PC-9 (cell line): Measurements from ENCODE around the gene MALRD1. TPM values are rescaled to one million over a fixed set of nuclear protein-coding genes. Genes with fewer than 3 reads are reported as not detected.

ENCODE experiments used
- BruUV-seq: library from RNA; stranded (reverse); fragments of 400-500 nt; replicated peaks from 2 replicates; lab custom pipeline; 2021; lab: Mats Ljungman, UMichigan
- CTCF ChIA-PET: fragments of 300-600 bp; sonication (Branson Sonifier 250); formaldehyde crosslinking; loops from one replicate; lab custom pipeline; 2022; ENCODE audit warnings: antibody characterized with exemption; lab: Charles Lee
- POLR2A ChIA-PET: fragments of 300-600 bp; sonication (Branson Sonifier 250); formaldehyde crosslinking; loops from one replicate; lab custom pipeline; 2022; ENCODE audit warnings: antibody characterized with exemption; ENCODE audit not compliant: unreplicated experiment; lab: Charles Lee
- DNase-seq, 2 experiments: peaks; one replicate each; pipeline versions ENCODE4 v3.0.0 to v3.0.0-alpha.2; 2015 to 2022; ENCODE audit warnings: mixed read lengths in 1 of 2
- H2AFZ ChIP-seq: fragments of 200-600 bp; sonication (generic); 2 replicates; pipeline ENCODE4 v1.8.1; 2017; ENCODE audit warnings: antibody characterized with exemption
- H3F3A ChIP-seq: fragments of 200-600 bp; sonication (generic); 2 replicates; pipeline ENCODE4 v1.8.1; 2017; ENCODE audit warnings: antibody characterized with exemption, mild to moderate bottlenecking, low read depth; ENCODE audit not compliant: insufficient read depth
- H3K27ac ChIP-seq: fragments of 200-600 bp; sonication (generic); 2 replicates; pipeline ENCODE4 v1.6.1; 2016; ENCODE audit warnings: mixed run types
- H3K27me3 ChIP-seq: fragments of 200-600 bp; sonication (generic); 2 replicates; pipeline ENCODE4 v1.6.1; 2016; ENCODE audit warnings: low read depth, mixed run types; ENCODE audit not compliant: insufficient read depth
- H3K36me3 ChIP-seq: fragments of 200-600 bp; sonication (generic); 2 replicates; pipeline ENCODE4 v1.6.1; 2016; ENCODE audit warnings: low read depth, mixed run types
- H3K4me1 ChIP-seq: fragments of 200-600 bp; sonication (generic); replicated peaks from 2 replicates; pipeline ENCODE4 v1.6.1; 2016; ENCODE audit warnings: mixed run types; ENCODE audit not compliant: insufficient read depth
- H3K4me2 ChIP-seq: fragments of 200-600 bp; sonication (generic); 2 replicates; pipeline ENCODE4 v1.6.1; 2017; ENCODE audit warnings: mixed run types
- H3K4me3 ChIP-seq: fragments of 200-600 bp; sonication (generic); 2 replicates; pipeline ENCODE4 v1.6.1; 2016; ENCODE audit warnings: mixed run types
- H3K79me2 ChIP-seq: fragments of 200-600 bp; sonication (generic); 2 replicates; pipeline ENCODE4 v1.6.1; 2017; ENCODE audit warnings: low read depth, mixed run types
- H3K9me2 ChIP-seq: fragments of 200-600 bp; sonication (generic); 2 replicates; pipeline ENCODE4 v1.8.1; 2017; ENCODE audit warnings: mild to moderate bottlenecking; ENCODE audit not compliant: insufficient read depth
- H3K9me3 ChIP-seq: fragments of 200-600 bp; sonication (generic); 2 replicates; pipeline ENCODE4 v1.8.1; 2016; ENCODE audit warnings: low read depth; ENCODE audit not compliant: insufficient read depth
- H4K20me1 ChIP-seq: fragments of 200-600 bp; sonication (generic); 2 replicates; pipeline ENCODE4 v1.8.1; 2017; ENCODE audit not compliant: insufficient read depth
- CTCF ChIP-seq: fragments of 200-600 bp; sonication (generic); conservative IDR thresholded peaks from 2 replicates; pipeline ENCODE4 v1.6.1; 2017; ENCODE audit warnings: mixed run types, antibody characterized with exemption, mild to moderate bottlenecking, moderate library complexity
- EZH2 ChIP-seq: fragments of 200-600 bp; sonication (generic); IDR thresholded peaks from 2 replicates; pipeline ENCODE4 v1.8.0; 2017; ENCODE audit warnings: antibody characterized with exemption, low read depth
- intact Hi-C: fragments of 100-400 bp; cut with micrococcal nuclease; formaldehyde crosslinking; loops from one replicate; pipeline ENCODE4 v1.10.0; 2022; ENCODE audit not compliant: unreplicated experiment
- total RNA-seq: library from RNA; stranded (reverse); gene quantifications from 2 replicates; pipeline ENCODE4 v1.2.3, GENCODE V29; 2021

Gene MALRD1
- total RNA-seq, 1 experiment from 2014 or later, result not detected

GRCh38 chr10:19563388-19564141 lies 515.0 kb downstream of the MALRD1 start:
- DNase-seq, result no peak
- H3F3A ChIP-seq, result no peaks in the 10 kb centered on the region
- no peak for TF ChIP-seq EZH2
- no peaks in the 10 kb centered on the region for H3K79me2 ChIP-seq
- H3K9me2 ChIP-seq, result no peaks in the 10 kb centered on the region
- CTCF ChIA-PET, result no interaction called here
- no peaks in the 10 kb centered on the region for H3K4me1 ChIP-seq
- no peak overlapping the region for H3K4me2 ChIP-seq
- intact Hi-C loops, result no loop called here
- POLR2A ChIA-PET, result no interaction called here
- no TSS peak for BruUV-seq
- no peak overlapping the region for H3K27ac ChIP-seq
- no peak overlapping the region for H3K4me3 ChIP-seq
- H4K20me1 ChIP-seq, result no peaks in the 10 kb centered on the region
- no peaks in the 10 kb centered on the region for H3K9me3 ChIP-seq
- no peak overlapping the region for H2AFZ ChIP-seq
- H3K27me3 ChIP-seq, result no peaks in the 10 kb centered on the region
- no peaks in the 10 kb centered on the region for H3K36me3 ChIP-seq

GRCh38 chr10:19570120-19570519 lies 521.5 kb downstream of the MALRD1 start:
- Histone ChIP-seq H3K4me3 (no peak overlapping the region), H3K4me1 (no peaks in the 10 kb centered on the region), H3K36me3 (no peaks in the 10 kb centered on the region), H3K27me3 (no peaks in the 10 kb centered on the region), H3F3A (no peaks in the 10 kb centered on the region), H3K9me3 (no peaks in the 10 kb centered on the region), H2AFZ (no peak overlapping the region), H3K4me2 (no peak overlapping the region), H3K9me2 (no peaks in the 10 kb centered on the region), H3K27ac (no peak overlapping the region), H4K20me1 (no peaks in the 10 kb centered on the region), H3K79me2 (no peaks in the 10 kb centered on the region)
- TF ChIP-seq EZH2 (no peak), CTCF (no peak)
- intact Hi-C loops, result no loop called here
- POLR2A ChIA-PET, result no interaction called here
- no TSS peak for BruUV-seq
- no peak for DNase-seq
- CTCF ChIA-PET, result no interaction called here

GRCh38 chr10:19570991-19571390 lies 522.4 kb downstream of the MALRD1 start:
- intact Hi-C loops, result no loop called here
- TF ChIP-seq EZH2, result no peak
- Histone ChIP-seq H3K4me2 (no peak overlapping the region), H3K9me2 (no peaks in the 10 kb centered on the region), H3K27ac (no peak overlapping the region), H2AFZ (no peak overlapping the region), H3K27me3 (no peaks in the 10 kb centered on the region), H3K9me3 (no peaks in the 10 kb centered on the region), H4K20me1 (no peaks in the 10 kb centered on the region), H3K4me1 (no peaks in the 10 kb centered on the region), H3K4me3 (no peak overlapping the region), H3K79me2 (no peaks in the 10 kb centered on the region), H3F3A (no peaks in the 10 kb centered on the region), H3K36me3 (no peaks in the 10 kb centered on the region)
- ChIA-PET POLR2A (no interaction called here), CTCF (no interaction called here)
- no TSS peak for BruUV-seq
- DNase-seq, result no peak

- POLR2A ChIA-PET, result no interaction called here
- Histone ChIP-seq H3K79me2 (no peaks in the 10 kb centered on the region), H3K36me3 (no peaks in the 10 kb centered on the region), H3K4me3 (no peak overlapping the region), H4K20me1 (no peaks in the 10 kb centered on the region), H3K4me2 (no peak overlapping the region), H3F3A (no peaks in the 10 kb centered on the region), H3K9me3 (no peaks in the 10 kb centered on the region), H3K9me2 (no peaks in the 10 kb centered on the region), H3K27me3 (no peaks in the 10 kb centered on the region), H3K4me1 (no peaks in the 10 kb centered on the region), H2AFZ (no peak overlapping the region), H3K27ac (no peak overlapping the region)
- CTCF ChIA-PET, result no interaction called here
- TF ChIP-seq EZH2, result no peak
- TF ChIP-seq CTCF, result no peak
- BruUV-seq, result no TSS peak
- DNase-seq, result no peak
- intact Hi-C loops, result no loop called here
These were observed 523.5 kb downstream of the MALRD1 start for GRCh38 chr10:19572056-19572455.
